Astrocyte (in vitro differentiated cells and primary cell): ENCODE results near the gene MYH11. TPM values are rescaled to one million over a fixed set of nuclear protein-coding genes. Genes with fewer than 3 reads are reported as not detected.

ENCODE experiments used
- DNase-seq: peaks from one replicate; pipeline ENCODE4 v3.0.0-alpha.2; 2010; ENCODE audit warnings: low read depth
- FAIRE-seq: peaks from 2 replicates; lab custom pipeline; 2011; peaks lifted over from hg19 to GRCh38; lab: Jason Lieb, UNC
- H2AFZ ChIP-seq: 2 replicates; pipeline ENCODE4 v1.6.0; 2012; ENCODE audit warnings: low read depth, low read length, inconsistent platforms
- H3K27ac ChIP-seq: 2 replicates; pipeline ENCODE4 v1.5.1; 2011; ENCODE audit warnings: low read depth, low read length, inconsistent platforms
- H3K27me3 ChIP-seq: 2 replicates; pipeline ENCODE4 v1.6.0; 2011; ENCODE audit warnings: low read length, inconsistent platforms; ENCODE audit not compliant: insufficient read depth
- H3K36me3 ChIP-seq: 2 replicates; pipeline ENCODE4 v1.5.1; 2011; ENCODE audit warnings: low read length, inconsistent platforms; ENCODE audit not compliant: insufficient read depth
- H3K4me1 ChIP-seq: 2 replicates; pipeline ENCODE4 v1.5.1; 2011; ENCODE audit warnings: low read length, inconsistent platforms; ENCODE audit not compliant: insufficient read depth
- H3K4me2 ChIP-seq: 2 replicates; pipeline ENCODE4 v1.6.0; 2012; ENCODE audit warnings: low read length, inconsistent platforms
- H3K4me3 ChIP-seq: 2 replicates; pipeline ENCODE4 v1.5.1; 2011; ENCODE audit warnings: low read depth, mild to moderate bottlenecking, low read length, inconsistent platforms; ENCODE audit not compliant: insufficient read depth
- H3K79me2 ChIP-seq: 2 replicates; pipeline ENCODE4 v1.6.0; 2012; ENCODE audit warnings: mild to moderate bottlenecking, low read length, inconsistent platforms; ENCODE audit not compliant: insufficient read depth
- H3K9ac ChIP-seq: 2 replicates; pipeline ENCODE4 v1.6.0; 2012; ENCODE audit warnings: mild to moderate bottlenecking, low read length, inconsistent platforms
- H3K9me3 ChIP-seq: 2 replicates; pipeline ENCODE4 v1.5.1; 2012; ENCODE audit warnings: low read depth, mild to moderate bottlenecking, low read length, inconsistent platforms; ENCODE audit not compliant: insufficient read depth
- H4K20me1 ChIP-seq: 2 replicates; pipeline ENCODE4 v1.6.0; 2012; ENCODE audit warnings: low read length, inconsistent platforms; ENCODE audit not compliant: insufficient read depth
- H3K27ac Mint-ChIP-seq: one replicate; pipeline ENCODE4 v1.8.0; 2021; ENCODE audit warnings: mild to moderate bottlenecking, mixed read lengths; ENCODE audit not compliant: unreplicated experiment
- H3K27me3 Mint-ChIP-seq: one replicate; pipeline ENCODE4 v1.8.0; 2021; ENCODE audit warnings: low read depth, mixed read lengths; ENCODE audit not compliant: unreplicated experiment
- H3K36me3 Mint-ChIP-seq: one replicate; pipeline ENCODE4 v1.8.0; 2021; ENCODE audit warnings: low read depth, mixed read lengths; ENCODE audit not compliant: unreplicated experiment
- H3K4me1 Mint-ChIP-seq: one replicate; pipeline ENCODE4 v1.8.0; 2021; ENCODE audit warnings: low read depth, mixed read lengths; ENCODE audit not compliant: unreplicated experiment
- H3K4me3 Mint-ChIP-seq: one replicate; pipeline ENCODE4 v1.8.0; 2021; ENCODE audit warnings: mild to moderate bottlenecking, moderate library complexity, mixed read lengths; ENCODE audit not compliant: unreplicated experiment
- H3K9me3 Mint-ChIP-seq: one replicate; pipeline ENCODE4 v1.8.0; 2021; ENCODE audit warnings: mild to moderate bottlenecking, mixed read lengths; ENCODE audit not compliant: unreplicated experiment
- CTCF ChIP-seq: IDR thresholded peaks from 2 replicates; pipeline ENCODE4 v1.5.1; 2011; ENCODE audit warnings: low read depth, mild to moderate bottlenecking, inconsistent platforms, low read length, moderate library complexity; ENCODE audit not compliant: insufficient read depth
- EZH2 ChIP-seq: IDR thresholded peaks from 2 replicates; pipeline ENCODE4 v1.6.1; 2012; ENCODE audit warnings: mild to moderate bottlenecking, low read length, inconsistent platforms; ENCODE audit not compliant: insufficient read depth
- total RNA-seq: library from RNA; stranded (reverse); gene quantifications from 2 replicates; pipeline ENCODE4 v1.2.1, GENCODE V29; 2021

The MYH11 gene
- total RNA-seq, 1 donor from 2014 or later: 1.0 TPM

GRCh38 chr16:15757630-15758251, 99.1 kb downstream of the MYH11 start:
- Histone ChIP-seq H3K9ac (no peak overlapping the region), H3K79me2 (no peaks in the 10 kb centered on the region), H4K20me1 (no peaks in the 10 kb centered on the region), H3K27ac (no peak overlapping the region), H3K4me3 (no peak overlapping the region), H3K4me1 (no peaks in the 10 kb centered on the region), H3K36me3 (no peaks in the 10 kb centered on the region), H3K4me2 (no peak overlapping the region), H3K9me3 (no peaks in the 10 kb centered on the region), H3K27me3 (peaks cover 5% of the 10 kb centered on the region), H2AFZ (no peak overlapping the region)
- H3K4me1 Mint-ChIP-seq: no peaks in the 10 kb centered on the region
- DNase-seq (no peak), FAIRE-seq (no peak)
- peaks cover 4% of the 10 kb centered on the region for H3K9me3 Mint-ChIP-seq
- no peaks in the 10 kb centered on the region for H3K36me3 Mint-ChIP-seq
- H3K4me3 Mint-ChIP-seq: no peak overlapping the region
- no peak overlapping the region for H3K27ac Mint-ChIP-seq
- H3K27me3 Mint-ChIP-seq: peaks cover 6% of the 10 kb centered on the region
- TF ChIP-seq CTCF (no peak), EZH2 (no peak)

- H3K36me3 Mint-ChIP-seq: no peaks in the 10 kb centered on the region
- Histone ChIP-seq H3K79me2 (no peaks in the 10 kb centered on the region), H3K4me1 (no peaks in the 10 kb centered on the region), H3K36me3 (no peaks in the 10 kb centered on the region), H3K27me3 (peaks cover 5% of the 10 kb centered on the region), H3K9me3 (no peaks in the 10 kb centered on the region), H3K4me3 (no peak overlapping the region), H3K9ac (no peak overlapping the region), H4K20me1 (no peaks in the 10 kb centered on the region), H3K27ac (no peak overlapping the region), H2AFZ (no peak overlapping the region), H3K4me2 (no peak overlapping the region)
- no peaks in the 10 kb centered on the region for H3K4me1 Mint-ChIP-seq
- no peak for FAIRE-seq
- no peak overlapping the region for H3K4me3 Mint-ChIP-seq
- H3K27me3 Mint-ChIP-seq: peaks cover 3% of the 10 kb centered on the region
- no peak for TF ChIP-seq CTCF
- no peak for TF ChIP-seq EZH2
- peaks cover 4% of the 10 kb centered on the region for H3K9me3 Mint-ChIP-seq
- DNase-seq: no peak
- no peak overlapping the region for H3K27ac Mint-ChIP-seq
These were observed 99.8 kb downstream of the MYH11 start for GRCh38 chr16:15757077-15757386.

- no peak overlapping the region for H3K27ac ChIP-seq
- no peaks in the 10 kb centered on the region for H3K27me3 ChIP-seq
- Mint-ChIP-seq H3K27me3 (no peaks in the 10 kb centered on the region), H3K36me3 (no peaks in the 10 kb centered on the region), H3K27ac (no peak overlapping the region), H3K9me3 (peaks cover 2% of the 10 kb centered on the region), H3K4me3 (no peak overlapping the region), H3K4me1 (no peaks in the 10 kb centered on the region)
- no peak overlapping the region for H3K4me3 ChIP-seq
- no peaks in the 10 kb centered on the region for H3K4me1 ChIP-seq
- H3K9me3 ChIP-seq: no peaks in the 10 kb centered on the region
- no peaks in the 10 kb centered on the region for H3K79me2 ChIP-seq
- no peak for DNase-seq
- no peak overlapping the region for H3K9ac ChIP-seq
- no peaks in the 10 kb centered on the region for H3K36me3 ChIP-seq
- no peak for FAIRE-seq
- no peak overlapping the region for H2AFZ ChIP-seq
- no peaks in the 10 kb centered on the region for H4K20me1 ChIP-seq
- H3K4me2 ChIP-seq: no peak overlapping the region
- TF ChIP-seq EZH2 (no peak), CTCF (no peak)
These were observed 101.8 kb downstream of the MYH11 start for GRCh38 chr16:15754821-15755534.
